ENCODE results near the gene GLYATL1B. TPM values are rescaled to one million over a fixed set of nuclear protein-coding genes. Genes with fewer than 3 reads are reported as not detected.
"Not testable (repeated sequence)": the region's sequence is repeated elsewhere in the genome, so short reads cannot be mapped to it uniquely, and the experiment has no call there.

The GLYATL1B gene
- total RNA-seq, 1 experiment from 2014 or later, result not detected

GRCh38 chr11:59060096-59060495 is 26.0 kb upstream of the GLYATL1B start:
- H3K9me2 ChIP-seq (replicated peaks; ENCODE audit: insufficient read depth, low read length); H3K4me3 ChIP-seq (ENCODE audit: low read length); H4K20me1 ChIP-seq (ENCODE audit: insufficient read depth, low read depth, low read length); H3K79me2 ChIP-seq (ENCODE audit: low read length); DNase-seq; H3K9ac ChIP-seq (ENCODE audit: low read length); H3K4me2 ChIP-seq (ENCODE audit: low read depth, low read length, poor library complexity, severe bottlenecking); H3K36me3 ChIP-seq (ENCODE audit: insufficient read depth, low read length); H3K27me3 ChIP-seq (ENCODE audit: low read length); H3K9me3 ChIP-seq (ENCODE audit: low read length); H3K27ac ChIP-seq (ENCODE audit: low read length); H2AFZ ChIP-seq (ENCODE audit: low read length): not testable (repeated sequence)
- peaks cover 17% of the 10 kb centered on the region for H3K4me1 ChIP-seq (ENCODE audit: low read length)

GRCh38 chr11:59062602-59063529 is 23.2 kb upstream of the GLYATL1B start:
- Histone ChIP-seq H3K27ac (ENCODE audit: low read length) (no peak overlapping the region), H3K9ac (ENCODE audit: low read length) (no peak overlapping the region), H3K4me2 (ENCODE audit: low read depth, low read length, poor library complexity, severe bottlenecking) (no peak overlapping the region), H3K36me3 (ENCODE audit: insufficient read depth, low read length) (no peaks in the 10 kb centered on the region), H3K4me3 (ENCODE audit: low read length) (no peak overlapping the region), H3K4me1 (ENCODE audit: low read length) (peaks cover 10% of the 10 kb centered on the region), H3K79me2 (ENCODE audit: low read length) (no peaks in the 10 kb centered on the region), H2AFZ (ENCODE audit: low read length) (no peak overlapping the region), H3K9me3 (ENCODE audit: low read length) (no peaks in the 10 kb centered on the region), H4K20me1 (ENCODE audit: insufficient read depth, low read depth, low read length) (no peaks in the 10 kb centered on the region), H3K27me3 (ENCODE audit: low read length) (no peaks in the 10 kb centered on the region), H3K9me2 (replicated peaks; ENCODE audit: insufficient read depth, low read length) (no peaks in the 10 kb centered on the region)
- DNase-seq, result no peak

- H3K9me2 ChIP-seq (replicated peaks; ENCODE audit: insufficient read depth, low read length); H2AFZ ChIP-seq (ENCODE audit: low read length); H3K4me3 ChIP-seq (ENCODE audit: low read length); H3K9ac ChIP-seq (ENCODE audit: low read length); H3K79me2 ChIP-seq (ENCODE audit: low read length); H3K9me3 ChIP-seq (ENCODE audit: low read length); H3K36me3 ChIP-seq (ENCODE audit: insufficient read depth, low read length); DNase-seq; H4K20me1 ChIP-seq (ENCODE audit: insufficient read depth, low read depth, low read length); H3K27me3 ChIP-seq (ENCODE audit: low read length); H3K27ac ChIP-seq (ENCODE audit: low read length); H3K4me1 ChIP-seq (ENCODE audit: low read length); H3K4me2 ChIP-seq (ENCODE audit: low read depth, low read length, poor library complexity, severe bottlenecking): not testable (repeated sequence)
Measured at GRCh38 chr11:59063996-59064727, 21.9 kb upstream of the GLYATL1B start.

GRCh38 chr11:59069087-59069486 is 17.0 kb upstream of the GLYATL1B start:
- Histone ChIP-seq H3K27ac (ENCODE audit: low read length) (no peak overlapping the region), H2AFZ (ENCODE audit: low read length) (no peak overlapping the region), H3K9ac (ENCODE audit: low read length) (no peak overlapping the region), H3K36me3 (ENCODE audit: insufficient read depth, low read length) (no peaks in the 10 kb centered on the region), H3K4me2 (ENCODE audit: low read depth, low read length, poor library complexity, severe bottlenecking) (no peak overlapping the region), H3K9me2 (replicated peaks; ENCODE audit: insufficient read depth, low read length) (no peaks in the 10 kb centered on the region), H3K79me2 (ENCODE audit: low read length) (no peaks in the 10 kb centered on the region), H3K9me3 (ENCODE audit: low read length) (no peaks in the 10 kb centered on the region), H3K4me3 (ENCODE audit: low read length) (no peak overlapping the region), H4K20me1 (ENCODE audit: insufficient read depth, low read depth, low read length) (no peaks in the 10 kb centered on the region), H3K4me1 (ENCODE audit: low read length) (no peaks in the 10 kb centered on the region), H3K27me3 (ENCODE audit: low read length) (no peaks in the 10 kb centered on the region)
- DNase-seq, result no peak

- peak; percentile 87 for DNase-seq
- Histone ChIP-seq H4K20me1 (ENCODE audit: insufficient read depth, low read depth, low read length) (no peaks in the 10 kb centered on the region), H3K4me3 (ENCODE audit: low read length) (peak overlapping the region; percentile 33; the same call in 1 of the 2 replicates), H3K4me2 (ENCODE audit: low read depth, low read length, poor library complexity, severe bottlenecking) (peak overlapping the region; percentile 74), H3K9me2 (replicated peaks; ENCODE audit: insufficient read depth, low read length) (no peaks in the 10 kb centered on the region), H3K79me2 (ENCODE audit: low read length) (no peaks in the 10 kb centered on the region), H3K27me3 (ENCODE audit: low read length) (no peaks in the 10 kb centered on the region), H3K9ac (ENCODE audit: low read length) (peak overlapping the region; percentile 39), H3K4me1 (ENCODE audit: low read length) (peaks cover 28% of the 10 kb centered on the region), H3K36me3 (ENCODE audit: insufficient read depth, low read length) (no peaks in the 10 kb centered on the region), H2AFZ (ENCODE audit: low read length) (peak overlapping the region; percentile 71), H3K27ac (ENCODE audit: low read length) (peak overlapping the region; percentile 83), H3K9me3 (ENCODE audit: low read length) (no peaks in the 10 kb centered on the region)
Measured at GRCh38 chr11:59076876-59077571, 9.1 kb upstream of the GLYATL1B start.

- H3K9ac ChIP-seq (ENCODE audit: low read length), result peak overlapping the region; percentile 26; the same call in 1 of the 2 replicates
- no peaks in the 10 kb centered on the region for H3K36me3 ChIP-seq (ENCODE audit: insufficient read depth, low read length)
- peak overlapping the region; percentile 33 for H3K4me3 ChIP-seq (ENCODE audit: low read length)
- peak; percentile 67 for DNase-seq
- H3K9me2 ChIP-seq (replicated peaks; ENCODE audit: insufficient read depth, low read length), result no peaks in the 10 kb centered on the region
- H3K4me1 ChIP-seq (ENCODE audit: low read length), result peaks cover 28% of the 10 kb centered on the region
- H3K79me2 ChIP-seq (ENCODE audit: low read length), result no peaks in the 10 kb centered on the region
- H2AFZ ChIP-seq (ENCODE audit: low read length), result peak overlapping the region; percentile 89
- peak overlapping the region; percentile 83 for H3K27ac ChIP-seq (ENCODE audit: low read length)
- H3K4me2 ChIP-seq (ENCODE audit: low read depth, low read length, poor library complexity, severe bottlenecking), result peak overlapping the region; percentile 74
- H3K9me3 ChIP-seq (ENCODE audit: low read length), result no peaks in the 10 kb centered on the region
- H3K27me3 ChIP-seq (ENCODE audit: low read length), result no peaks in the 10 kb centered on the region
- no peaks in the 10 kb centered on the region for H4K20me1 ChIP-seq (ENCODE audit: insufficient read depth, low read depth, low read length)
Measured at GRCh38 chr11:59078435-59078834, 7.7 kb upstream of the GLYATL1B start.

GRCh38 chr11:59079086-59079485 is 7.0 kb upstream of the GLYATL1B start:
- Histone ChIP-seq H3K27me3 (ENCODE audit: low read length) (no peaks in the 10 kb centered on the region), H2AFZ (ENCODE audit: low read length) (no peak overlapping the region), H3K9me3 (ENCODE audit: low read length) (no peaks in the 10 kb centered on the region), H3K4me2 (ENCODE audit: low read depth, low read length, poor library complexity, severe bottlenecking) (peak overlapping the region; percentile 74), H3K4me3 (ENCODE audit: low read length) (no peak overlapping the region), H3K9me2 (replicated peaks; ENCODE audit: insufficient read depth, low read length) (no peaks in the 10 kb centered on the region), H3K36me3 (ENCODE audit: insufficient read depth, low read length) (no peaks in the 10 kb centered on the region), H3K27ac (ENCODE audit: low read length) (peak overlapping the region; percentile 83; the same call in 1 of the 2 replicates), H4K20me1 (ENCODE audit: insufficient read depth, low read depth, low read length) (no peaks in the 10 kb centered on the region), H3K9ac (ENCODE audit: low read length) (0 out of 2 replicates have a peak overlapping the region, but pooled peaks have one; percentile 26), H3K79me2 (ENCODE audit: low read length) (no peaks in the 10 kb centered on the region), H3K4me1 (ENCODE audit: low read length) (peaks cover 28% of the 10 kb centered on the region)
- DNase-seq, result no peak

- peaks cover 28% of the 10 kb centered on the region for H3K4me1 ChIP-seq (ENCODE audit: low read length)
- H3K36me3 ChIP-seq (ENCODE audit: insufficient read depth, low read length); DNase-seq; H3K9me3 ChIP-seq (ENCODE audit: low read length); H3K4me2 ChIP-seq (ENCODE audit: low read depth, low read length, poor library complexity, severe bottlenecking); H3K79me2 ChIP-seq (ENCODE audit: low read length); H4K20me1 ChIP-seq (ENCODE audit: insufficient read depth, low read depth, low read length); H2AFZ ChIP-seq (ENCODE audit: low read length); H3K27me3 ChIP-seq (ENCODE audit: low read length); H3K4me3 ChIP-seq (ENCODE audit: low read length); H3K27ac ChIP-seq (ENCODE audit: low read length); H3K9me2 ChIP-seq (replicated peaks; ENCODE audit: insufficient read depth, low read length); H3K9ac ChIP-seq (ENCODE audit: low read length): not testable (repeated sequence)
Measured at GRCh38 chr11:59080421-59080820, 5.7 kb upstream of the GLYATL1B start.
